Stimulated activated CD8-positive, alpha-beta memory T cell treated with anti-CD3 and anti-CD28 coated beads, Interleukin-7, amount 100 ng/mL, for 1 hour (primary cell): ENCODE results near the gene HMGB4.

Experiments
- DNase-seq, 2 donors: peaks; one replicate each; pipeline ENCODE4 v3.0.0-alpha.2; 2020; ENCODE audit warnings: low read depth in 2 of 2

Gene HMGB4

GRCh38 chr1:33848205-33848937, 15.5 kb upstream of the HMGB4 start:
- DNase-seq = no peak

GRCh38 chr1:33849211-33849610, 14.7 kb upstream of the HMGB4 start:
- DNase-seq = no peak

- DNase-seq = no peak
Observed at GRCh38 chr1:33850481-33850880, 13.4 kb upstream of the HMGB4 start.

- DNase-seq = no peak
Observed at GRCh38 chr1:33852711-33853110, 11.2 kb upstream of the HMGB4 start.

- DNase-seq = no peak
Observed at GRCh38 chr1:33853431-33853830, 10.4 kb upstream of the HMGB4 start.

- no peak for DNase-seq
Observed at GRCh38 chr1:33854091-33854490, 9.8 kb upstream of the HMGB4 start.

GRCh38 chr1:33860671-33861070, 3.2 kb upstream of the HMGB4 start:
- DNase-seq = no peak

GRCh38 chr1:33864460-33865389, 846 bp downstream of the HMGB4 start:
- no peak for DNase-seq

- DNase-seq = no peak
Observed at GRCh38 chr1:33866281-33866680, 2.4 kb downstream of the HMGB4 start.

GRCh38 chr1:33867684-33868083, 3.8 kb downstream of the HMGB4 start:
- DNase-seq = no peak

GRCh38 chr1:33872275-33872674, 8.4 kb downstream of the HMGB4 start:
- no peak for DNase-seq

GRCh38 chr1:33872683-33873082, 8.8 kb downstream of the HMGB4 start:
- DNase-seq = no peak

GRCh38 chr1:33874636-33875035, 10.8 kb downstream of the HMGB4 start:
- no peak for DNase-seq

- no peak for DNase-seq
Observed at GRCh38 chr1:33875862-33876261, 12.0 kb downstream of the HMGB4 start.

- DNase-seq = no peak
Observed at GRCh38 chr1:33876970-33877650, 13.2 kb downstream of the HMGB4 start.

- no peak for DNase-seq
Observed at GRCh38 chr1:33878392-33878791, 14.5 kb downstream of the HMGB4 start.

GRCh38 chr1:33880305-33880704, 16.4 kb downstream of the HMGB4 start:
- DNase-seq = no peak

- DNase-seq = no peak
Observed at GRCh38 chr1:33886496-33886895, 22.6 kb downstream of the HMGB4 start.

- no peak for DNase-seq
Observed at GRCh38 chr1:33893147-33893830, 29.4 kb downstream of the HMGB4 start.

GRCh38 chr1:33895396-33895795, 31.5 kb downstream of the HMGB4 start:
- no peak for DNase-seq

- DNase-seq = no peak
Observed at GRCh38 chr1:33895976-33896375, 32.1 kb downstream of the HMGB4 start.
